Activated T-helper 2 cell treated with anti-CD3 and anti-CD28 coated beads, Interferon-gamma antibody, Interleukin-2, Interleukin-4, amounts not matched to agents 10 μg/mL and 5 μg/mL and 100 μg/mL, durations not matched to agents 14 hours and 24 hours and 36 hours (primary cell): ENCODE data around the gene RPS27L. TPM values are rescaled to one million over a fixed set of nuclear protein-coding genes. Genes with fewer than 3 reads are reported as not detected.
"Not testable (repeated sequence)": the region's sequence is repeated elsewhere in the genome, so short reads cannot be mapped to it uniquely, and the experiment has no call there.

Experiments used
- DNase-seq: peaks from one replicate; pipeline ENCODE4 v3.0.0; 2021; ENCODE audit warnings: low spot score
- H3K27ac Mint-ChIP-seq: one replicate; pipeline ENCODE4 v1.8.0; 2021; ENCODE audit warnings: mixed read lengths
- H3K27me3 Mint-ChIP-seq: one replicate; pipeline ENCODE4 v1.8.0; 2021; ENCODE audit warnings: low read depth, mixed read lengths
- H3K36me3 Mint-ChIP-seq: one replicate; pipeline ENCODE4 v1.8.0; 2021; ENCODE audit warnings: low read depth, mixed read lengths
- H3K4me1 Mint-ChIP-seq: one replicate; pipeline ENCODE4 v1.8.0; 2021; ENCODE audit warnings: low read depth, mixed read lengths
- H3K4me3 Mint-ChIP-seq: one replicate; pipeline ENCODE4 v1.8.0; 2021; ENCODE audit warnings: low read depth, mild to moderate bottlenecking, moderate library complexity, mixed read lengths
- H3K9me3 Mint-ChIP-seq: one replicate; pipeline ENCODE4 v1.8.0; 2021; ENCODE audit warnings: mixed read lengths
- intact Hi-C: fragments of 100-400 bp; cut with micrococcal nuclease; formaldehyde crosslinking; loops from one replicate; pipeline ENCODE4 v1.15.1; 2023
- total RNA-seq: library from RNA; stranded (reverse); gene quantifications from 2 replicates; pipeline ENCODE4 v1.2.3, GENCODE V29; 2022

RPS27L gene
- total RNA-seq, 1 donor from 2014 or later: 167 TPM

GRCh38 chr15:63121382-63122001, 35.8 kb downstream of the RPS27L start, which contains the start of gene LACTB:
Gene LACTB, plus strand, starts transcription at chr15:63121861. Its CDS starts 11 bp downstream, at chr15:63121872.
- Mint-ChIP-seq H3K4me3 (peak within 1 kb of the TSS; percentile 91), H3K27ac (peak within 1 kb of the TSS; percentile 62), H3K4me1 (peaks cover 8% of the 10 kb centered on the region), H3K27me3 (peaks cover 3% of the 10 kb centered on the region), H3K36me3 (peaks cover 34% of the 10 kb centered on the region), H3K9me3 (peaks cover 27% of the 10 kb centered on the region)
- DNase-seq: peak; percentile 70
- intact Hi-C loops: loop anchor here (1.0 kb wide), 3 partner anchors 36 to 156 kb away; partner anchors contain the start of genes APH1B and RPS27L

DNA sequence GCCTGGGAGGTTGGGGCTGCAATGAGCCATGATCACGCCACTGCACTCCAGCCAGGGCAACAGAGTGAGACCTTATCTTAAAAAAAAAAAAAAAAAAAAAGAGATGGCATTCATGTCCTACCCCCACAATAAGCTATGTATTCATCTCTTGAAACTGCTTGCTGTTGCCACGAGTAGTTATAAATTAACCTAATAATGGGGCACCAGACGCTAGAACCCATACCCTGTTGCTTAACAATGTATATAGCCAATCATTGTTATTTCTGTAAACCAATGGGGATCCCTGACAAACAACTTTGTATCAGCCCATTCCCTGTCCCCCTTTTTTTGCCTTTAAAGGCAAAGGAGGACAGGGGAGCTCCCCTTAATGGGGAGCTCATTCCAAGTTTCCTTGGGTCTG, 38.4 kb downstream of the RPS27L start:
- intact Hi-C loops: no loop called here
- Mint-ChIP-seq H3K4me3 (no peak overlapping the region), H3K27ac (no peak overlapping the region), H3K9me3 (peaks cover 27% of the 10 kb centered on the region), H3K4me1 (peaks cover 8% of the 10 kb centered on the region), H3K27me3 (peaks cover 3% of the 10 kb centered on the region), H3K36me3 (peaks cover 20% of the 10 kb centered on the region)
- DNase-seq: no peak

- Mint-ChIP-seq H3K27ac (no peak overlapping the region), H3K36me3 (peaks cover under 1% of the 10 kb centered on the region), H3K9me3 (peaks cover 4% of the 10 kb centered on the region), H3K27me3 (peaks cover 3% of the 10 kb centered on the region), H3K4me3 (no peak overlapping the region), H3K4me1 (no peaks in the 10 kb centered on the region)
- intact Hi-C loops: no loop called here
- no peak for DNase-seq
Observed at GRCh38 chr15:63114465-63114864, 42.8 kb downstream of the RPS27L start.

GRCh38 chr15:63112871-63113270, 44.4 kb downstream of the RPS27L start:
- intact Hi-C loops: no loop called here
- no peak for DNase-seq
- no peaks in the 10 kb centered on the region for H3K4me1 Mint-ChIP-seq
- H3K9me3 Mint-ChIP-seq: no peaks in the 10 kb centered on the region
- no peak overlapping the region for H3K27ac Mint-ChIP-seq
- no peak overlapping the region for H3K4me3 Mint-ChIP-seq
- peaks cover 10% of the 10 kb centered on the region for H3K27me3 Mint-ChIP-seq
- no peaks in the 10 kb centered on the region for H3K36me3 Mint-ChIP-seq

GRCh38 chr15:63111481-63111880, 45.8 kb downstream of the RPS27L start:
- no peak for DNase-seq
- H3K36me3 Mint-ChIP-seq: no peaks in the 10 kb centered on the region
- no peaks in the 10 kb centered on the region for H3K4me1 Mint-ChIP-seq
- H3K9me3 Mint-ChIP-seq: no peaks in the 10 kb centered on the region
- H3K27ac Mint-ChIP-seq: no peak overlapping the region
- peaks cover 7% of the 10 kb centered on the region for H3K27me3 Mint-ChIP-seq
- H3K4me3 Mint-ChIP-seq: no peak overlapping the region
- intact Hi-C loops: no loop called here

DNA sequence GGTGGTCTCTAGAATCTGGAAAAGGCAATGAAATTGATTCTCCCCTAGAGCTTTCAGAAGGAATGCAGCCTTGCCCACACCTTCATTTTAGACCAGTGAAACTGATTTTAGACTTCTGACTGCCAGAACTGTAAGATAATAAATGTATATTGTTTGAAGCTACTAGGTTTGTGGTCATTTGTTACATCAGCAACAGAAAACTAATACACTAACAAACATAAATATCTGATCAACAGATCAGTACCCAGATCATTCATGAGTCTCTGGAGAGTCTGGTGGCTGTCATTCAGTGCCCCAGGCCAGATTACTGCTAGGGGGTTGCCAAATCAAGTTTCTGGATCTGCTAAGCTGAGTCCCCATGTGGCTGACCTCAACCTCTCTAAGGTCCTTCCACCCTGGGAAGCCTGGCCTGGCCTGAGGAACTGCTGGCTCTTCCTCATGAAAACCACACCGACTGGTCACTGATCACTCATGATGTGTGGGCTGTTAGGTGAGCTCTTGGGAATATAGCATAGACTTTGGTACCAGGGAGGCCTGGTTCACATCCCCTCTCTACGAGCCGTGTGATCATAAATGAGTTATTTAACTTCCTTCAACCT, 46.8 kb downstream of the RPS27L start:
- Mint-ChIP-seq H3K27ac (no peak overlapping the region), H3K36me3 (no peaks in the 10 kb centered on the region), H3K9me3 (no peaks in the 10 kb centered on the region), H3K4me3 (no peak overlapping the region), H3K4me1 (no peaks in the 10 kb centered on the region), H3K27me3 (peaks cover 7% of the 10 kb centered on the region)
- intact Hi-C loops: no loop called here
- no peak for DNase-seq

GRCh38 chr15:63109920-63110319, 47.4 kb downstream of the RPS27L start:
- no peak overlapping the region for H3K27ac Mint-ChIP-seq
- peaks cover 7% of the 10 kb centered on the region for H3K27me3 Mint-ChIP-seq
- intact Hi-C loops: no loop called here
- no peak overlapping the region for H3K4me3 Mint-ChIP-seq
- H3K4me1 Mint-ChIP-seq: no peaks in the 10 kb centered on the region
- H3K36me3 Mint-ChIP-seq: no peaks in the 10 kb centered on the region
- no peak for DNase-seq
- no peaks in the 10 kb centered on the region for H3K9me3 Mint-ChIP-seq

- no peaks in the 10 kb centered on the region for H3K4me1 Mint-ChIP-seq
- H3K27me3 Mint-ChIP-seq: peaks cover 7% of the 10 kb centered on the region
- no peaks in the 10 kb centered on the region for H3K9me3 Mint-ChIP-seq
- H3K27ac Mint-ChIP-seq: no peak overlapping the region
- no peak for DNase-seq
- no peak overlapping the region for H3K4me3 Mint-ChIP-seq
- intact Hi-C loops: no loop called here
- no peaks in the 10 kb centered on the region for H3K36me3 Mint-ChIP-seq
Observed at GRCh38 chr15:63109498-63109897, 47.8 kb downstream of the RPS27L start.

- H3K27me3 Mint-ChIP-seq: peaks cover 10% of the 10 kb centered on the region
- no peak for DNase-seq
- no peak overlapping the region for H3K4me3 Mint-ChIP-seq
- intact Hi-C loops: no loop called here
- no peaks in the 10 kb centered on the region for H3K9me3 Mint-ChIP-seq
- no peaks in the 10 kb centered on the region for H3K36me3 Mint-ChIP-seq
- H3K4me1 Mint-ChIP-seq: no peaks in the 10 kb centered on the region
- no peak overlapping the region for H3K27ac Mint-ChIP-seq
Observed at GRCh38 chr15:63107895-63108546, 49.3 kb downstream of the RPS27L start.

DNA sequence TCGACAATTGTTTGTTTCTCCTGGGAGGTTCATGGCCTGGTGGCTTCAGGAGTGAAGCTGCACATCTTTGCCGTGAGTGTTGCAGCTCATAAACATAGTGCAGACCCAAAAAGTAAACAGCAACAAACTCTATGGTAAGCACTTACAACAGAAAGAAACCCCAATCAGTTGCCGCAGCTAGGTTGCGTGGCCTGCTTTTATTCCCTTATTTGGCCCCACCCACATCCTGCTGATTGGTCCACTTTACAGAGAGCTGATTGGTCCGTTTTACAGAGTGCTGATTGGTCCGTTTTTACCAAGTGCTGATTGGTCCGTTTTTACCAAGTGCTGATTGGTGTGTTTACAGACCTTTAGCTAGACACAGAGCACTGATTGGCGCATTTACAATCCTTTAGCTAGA, 51.9 kb downstream of the RPS27L start:
- H3K27ac Mint-ChIP-seq, intact Hi-C loops, H3K36me3 Mint-ChIP-seq, H3K27me3 Mint-ChIP-seq, H3K4me3 Mint-ChIP-seq, H3K4me1 Mint-ChIP-seq, DNase-seq, H3K9me3 Mint-ChIP-seq: not testable (repeated sequence)

DNA sequence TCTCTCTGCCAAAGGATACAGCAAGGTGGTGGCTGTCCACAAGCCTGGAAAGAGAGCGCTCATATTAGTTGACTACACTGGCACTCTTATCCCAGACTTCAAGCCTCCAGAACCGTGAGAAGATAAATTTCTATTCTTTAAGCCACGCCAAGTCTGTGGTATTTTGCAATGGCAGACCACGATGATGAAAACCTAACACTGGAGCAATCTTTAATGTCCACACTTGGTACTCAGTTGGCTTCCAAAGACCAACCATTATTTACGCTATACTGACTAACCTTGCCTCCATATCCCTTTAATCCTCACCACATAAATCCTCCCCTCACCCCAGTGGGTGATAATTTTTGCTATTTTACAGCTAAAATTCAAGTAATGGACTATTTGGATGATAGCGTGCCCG, 52.5 kb downstream of the RPS27L start:
- Mint-ChIP-seq H3K27me3 (peaks cover 10% of the 10 kb centered on the region), H3K4me3 (no peak overlapping the region), H3K4me1 (no peaks in the 10 kb centered on the region), H3K9me3 (no peaks in the 10 kb centered on the region), H3K36me3 (no peaks in the 10 kb centered on the region), H3K27ac (no peak overlapping the region)
- no peak for DNase-seq
- intact Hi-C loops: no loop called here

DNA sequence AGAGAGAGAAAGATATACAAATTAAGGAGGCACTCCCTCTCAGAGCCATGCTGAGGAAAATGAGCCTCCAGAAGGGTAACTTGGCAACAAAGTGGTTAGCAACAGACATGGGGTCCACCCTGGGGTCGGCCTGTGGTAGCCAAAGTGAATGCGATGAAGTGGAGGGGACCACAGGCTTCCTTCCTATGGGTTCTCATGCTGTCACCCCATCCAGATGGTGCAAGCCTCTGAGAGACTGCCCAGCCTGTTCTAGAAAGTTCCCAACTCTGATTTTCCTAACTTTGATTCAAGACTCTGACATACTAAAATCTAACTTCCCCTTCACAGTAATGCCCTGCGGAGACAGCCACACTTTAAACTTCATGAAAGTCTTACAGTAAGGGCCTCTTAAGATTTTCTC, 53.9 kb downstream of the RPS27L start:
- no peaks in the 10 kb centered on the region for H3K4me1 Mint-ChIP-seq
- no peak overlapping the region for H3K27ac Mint-ChIP-seq
- H3K27me3 Mint-ChIP-seq: peaks cover 2% of the 10 kb centered on the region
- no peak overlapping the region for H3K4me3 Mint-ChIP-seq
- H3K9me3 Mint-ChIP-seq: no peaks in the 10 kb centered on the region
- DNase-seq: no peak
- intact Hi-C loops: no loop called here
- no peaks in the 10 kb centered on the region for H3K36me3 Mint-ChIP-seq

GRCh38 chr15:63099581-63099980, 57.7 kb downstream of the RPS27L start:
- H3K27ac Mint-ChIP-seq, DNase-seq, H3K9me3 Mint-ChIP-seq, H3K4me1 Mint-ChIP-seq, H3K27me3 Mint-ChIP-seq, H3K4me3 Mint-ChIP-seq, H3K36me3 Mint-ChIP-seq, intact Hi-C loops: not testable (repeated sequence)
